KMS-11 (cell line): Measurements from ENCODE around the gene OBP2B.

ENCODE experiments used
- H2AFZ ChIP-seq: fragments of 200-600 bp; sonication (generic); 2 replicates; pipeline ENCODE4 v1.6.1; 2016; ENCODE audit warnings: antibody characterized with exemption, mixed run types, low read depth
- H3K27ac ChIP-seq: fragments of 200-600 bp; sonication (generic); 2 replicates; pipeline ENCODE4 v1.6.1; 2016; ENCODE audit warnings: mild to moderate bottlenecking, mixed run types
- H3K27me3 ChIP-seq: fragments of 200-600 bp; sonication (generic); 2 replicates; pipeline ENCODE4 v1.6.1; 2017; ENCODE audit warnings: mild to moderate bottlenecking, low read depth, mixed run types, moderate library complexity; ENCODE audit not compliant: insufficient read depth
- H3K36me3 ChIP-seq: fragments of 200-600 bp; sonication (generic); 2 replicates; pipeline ENCODE4 v1.6.1; 2017; ENCODE audit warnings: mild to moderate bottlenecking, mixed run types; ENCODE audit not compliant: insufficient read depth
- H3K4me1 ChIP-seq: fragments of 200-600 bp; sonication (generic); 2 replicates; pipeline ENCODE4 v1.6.1; 2016; ENCODE audit warnings: mild to moderate bottlenecking, low read depth, mixed run types; ENCODE audit not compliant: poor library complexity, severe bottlenecking
- H3K4me2 ChIP-seq: fragments of 200-600 bp; sonication (generic); 2 replicates; pipeline ENCODE4 v1.7.0; 2016; ENCODE audit warnings: mild to moderate bottlenecking, mixed run types
- H3K4me3 ChIP-seq: fragments of 200-600 bp; sonication (generic); IDR thresholded peaks from 2 replicates; pipeline ENCODE4 v1.6.1; 2017; ENCODE audit warnings: low read depth, low read length, mixed read lengths; ENCODE audit not compliant: insufficient read depth
- H3K79me2 ChIP-seq: fragments of 200-600 bp; sonication (generic); 2 replicates; pipeline ENCODE4 v1.6.1; 2016; ENCODE audit warnings: low read depth, mixed run types; ENCODE audit not compliant: insufficient read depth
- H3K9ac ChIP-seq: fragments of 200-600 bp; sonication (generic); 2 replicates; pipeline ENCODE4 v1.6.1; 2016; ENCODE audit warnings: mild to moderate bottlenecking, mixed run types
- H4K20me1 ChIP-seq: fragments of 200-600 bp; sonication (generic); 2 replicates; pipeline ENCODE4 v1.6.1; 2016; ENCODE audit warnings: mild to moderate bottlenecking, mixed run types; ENCODE audit not compliant: insufficient read depth
- CTCF ChIP-seq: fragments of 200-600 bp; sonication (generic); conservative IDR thresholded peaks from 2 replicates; pipeline ENCODE4 v1.6.1; 2017; ENCODE audit warnings: low read depth, mild to moderate bottlenecking, antibody characterized with exemption, low read length, moderate library complexity, mixed read lengths

Gene OBP2B

GRCh38 chr9:133202688-133203453 lies 6.2 kb downstream of the OBP2B start:
- H3K4me2 ChIP-seq, result no peak overlapping the region
- H3K9ac ChIP-seq, result no peak overlapping the region
- no peak overlapping the region for H3K4me3 ChIP-seq
- H3K27me3 ChIP-seq, result peaks cover 73% of the 10 kb centered on the region
- H3K27ac ChIP-seq, result no peak overlapping the region
- no peak overlapping the region for H2AFZ ChIP-seq
- H3K4me1 ChIP-seq, result no peaks in the 10 kb centered on the region
- H3K79me2 ChIP-seq, result no peaks in the 10 kb centered on the region
- no peaks in the 10 kb centered on the region for H4K20me1 ChIP-seq
- TF ChIP-seq CTCF, result no peak
- no peaks in the 10 kb centered on the region for H3K36me3 ChIP-seq

GRCh38 chr9:133202145-133202513 lies 6.9 kb downstream of the OBP2B start:
- Histone ChIP-seq H3K9ac (no peak overlapping the region), H3K4me1 (no peaks in the 10 kb centered on the region), H3K27me3 (peaks cover 75% of the 10 kb centered on the region), H3K36me3 (no peaks in the 10 kb centered on the region), H3K4me2 (no peak overlapping the region), H2AFZ (no peak overlapping the region), H3K27ac (no peak overlapping the region), H3K79me2 (no peaks in the 10 kb centered on the region), H4K20me1 (no peaks in the 10 kb centered on the region), H3K4me3 (no peak overlapping the region)
- no peak for TF ChIP-seq CTCF

- H3K36me3 ChIP-seq, result no peaks in the 10 kb centered on the region
- no peak for TF ChIP-seq CTCF
- H3K4me3 ChIP-seq, result no peak overlapping the region
- peaks cover 75% of the 10 kb centered on the region for H3K27me3 ChIP-seq
- H3K4me1 ChIP-seq, result no peaks in the 10 kb centered on the region
- H2AFZ ChIP-seq, result no peak overlapping the region
- H4K20me1 ChIP-seq, result no peaks in the 10 kb centered on the region
- H3K27ac ChIP-seq, result no peak overlapping the region
- H3K4me2 ChIP-seq, result no peak overlapping the region
- H3K79me2 ChIP-seq, result no peaks in the 10 kb centered on the region
- no peak overlapping the region for H3K9ac ChIP-seq
These were observed 7.5 kb downstream of the OBP2B start for GRCh38 chr9:133201424-133202144.

- Histone ChIP-seq H3K79me2 (no peaks in the 10 kb centered on the region), H2AFZ (no peak overlapping the region), H3K36me3 (no peaks in the 10 kb centered on the region), H3K4me2 (no peak overlapping the region), H3K4me3 (no peak overlapping the region), H3K4me1 (no peaks in the 10 kb centered on the region), H4K20me1 (no peaks in the 10 kb centered on the region), H3K27ac (no peak overlapping the region), H3K27me3 (peaks cover 79% of the 10 kb centered on the region), H3K9ac (no peak overlapping the region)
- TF ChIP-seq CTCF, result no peak
These were observed 8.4 kb downstream of the OBP2B start for GRCh38 chr9:133200631-133201030.
